HG03575 (cell line): ENCODE data around the gene BMAL1.

Source experiments
- ATAC-seq: cut with Tn5 transposase; IDR thresholded peaks from one replicate; pipeline ENCODE4 v1.9.1; 2021; ENCODE audit not compliant: unreplicated experiment, insufficient number of reproducible peaks, low FRiP score; ENCODE audit errors: extremely low read depth

The BMAL1 gene

DNA sequence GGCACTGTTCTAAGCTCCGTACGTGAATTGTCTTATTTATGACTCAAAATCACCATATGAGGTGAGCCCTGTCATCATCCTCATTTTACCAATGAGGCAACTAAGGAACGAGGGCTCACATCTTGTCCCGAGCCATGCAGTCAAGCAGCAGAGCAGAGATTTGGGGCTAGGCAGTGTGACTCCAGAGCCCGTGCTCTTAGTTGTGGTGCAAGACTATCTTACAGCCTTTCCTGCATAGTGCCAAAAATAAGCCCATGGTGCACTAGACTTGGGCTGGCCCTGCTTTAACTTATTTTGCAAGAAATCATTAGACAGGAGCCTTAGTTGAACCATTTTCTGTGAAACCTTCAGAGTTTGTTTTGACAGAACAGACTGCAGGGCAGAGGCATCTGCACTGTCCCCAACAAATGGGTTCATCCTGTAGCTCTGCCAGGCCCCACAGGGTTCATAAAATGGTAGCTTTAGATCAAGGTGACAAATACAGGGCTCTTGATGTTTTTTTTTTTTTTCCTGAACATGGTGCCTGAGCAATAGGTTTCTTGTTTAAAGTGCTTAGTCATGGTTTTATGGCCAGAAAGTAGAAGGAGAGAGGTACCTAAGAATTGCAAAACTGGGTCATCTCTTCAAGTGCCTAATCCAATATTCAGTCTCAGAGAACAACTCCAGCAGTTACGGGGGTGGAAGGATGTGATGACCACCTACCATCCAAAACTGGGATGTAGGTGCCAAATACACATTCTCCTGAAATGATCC is 56.6 kb downstream of the BMAL1 start:
- no peak for ATAC-seq

DNA sequence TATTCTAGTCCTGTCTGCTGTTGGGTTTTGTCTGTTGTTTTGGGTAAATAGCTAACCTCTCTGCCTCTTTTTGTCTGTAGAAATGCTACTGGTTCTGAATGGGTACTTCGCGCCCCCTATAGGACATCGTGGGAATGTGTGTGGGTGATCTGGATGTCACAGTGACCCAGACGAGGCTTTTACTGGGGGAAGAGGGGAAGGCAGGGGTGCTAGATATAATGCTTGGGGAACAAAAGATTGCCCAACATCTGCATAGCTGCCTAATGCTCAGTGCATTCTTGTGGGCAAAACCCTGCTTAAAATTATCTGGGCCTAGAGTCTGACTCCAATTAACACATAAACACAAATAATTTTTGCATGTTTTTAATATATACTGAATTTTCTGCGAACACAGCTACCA is 57.7 kb downstream of the BMAL1 start:
- no peak for ATAC-seq

DNA sequence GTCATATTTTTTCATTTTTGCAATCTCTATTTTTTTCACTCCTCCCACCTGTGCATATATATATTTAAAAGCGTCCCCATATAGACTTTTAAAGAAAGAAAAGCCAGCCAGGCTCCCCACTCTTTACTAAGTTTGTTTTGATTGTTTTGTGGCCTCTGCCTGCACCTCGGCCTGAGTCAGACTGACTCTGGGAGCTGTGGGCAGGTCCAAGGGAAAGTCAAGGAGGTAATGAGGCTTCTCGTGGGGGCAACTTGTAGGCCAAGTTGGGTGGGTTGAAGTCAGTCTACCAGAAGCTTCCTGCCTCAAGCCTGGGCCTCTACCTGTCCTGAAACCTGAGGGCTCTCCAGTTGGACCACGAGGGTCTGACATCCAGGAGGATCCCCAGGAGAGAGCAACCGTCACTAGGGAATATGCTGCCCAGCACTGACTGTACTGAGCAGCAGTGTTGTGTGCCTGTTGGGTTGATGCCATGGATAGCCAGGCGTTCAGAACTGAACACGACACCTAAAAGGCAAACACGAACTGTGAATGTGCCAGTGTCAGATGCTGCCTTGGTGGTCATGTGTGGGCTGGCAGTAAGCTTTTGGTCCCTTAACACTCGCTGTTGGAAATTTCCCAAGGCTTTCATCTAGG is 58.8 kb downstream of the BMAL1 start:
- no peak for ATAC-seq

- ATAC-seq: no peak
These were observed 60.4 kb downstream of the BMAL1 start for GRCh38 chr11:13338019-13338426.

- no peak for ATAC-seq
These were observed 61.0 kb downstream of the BMAL1 start for GRCh38 chr11:13338427-13339069.

- ATAC-seq: no peak
These were observed 61.9 kb downstream of the BMAL1 start for GRCh38 chr11:13339195-13340153.

- no peak for ATAC-seq
These were observed 63.4 kb downstream of the BMAL1 start for GRCh38 chr11:13341026-13341425.

- peak; percentile 35 for ATAC-seq
These were observed 65.5 kb downstream of the BMAL1 start for GRCh38 chr11:13343067-13343466.

- no peak for ATAC-seq
These were observed 66.5 kb downstream of the BMAL1 start for GRCh38 chr11:13343931-13344717.

DNA sequence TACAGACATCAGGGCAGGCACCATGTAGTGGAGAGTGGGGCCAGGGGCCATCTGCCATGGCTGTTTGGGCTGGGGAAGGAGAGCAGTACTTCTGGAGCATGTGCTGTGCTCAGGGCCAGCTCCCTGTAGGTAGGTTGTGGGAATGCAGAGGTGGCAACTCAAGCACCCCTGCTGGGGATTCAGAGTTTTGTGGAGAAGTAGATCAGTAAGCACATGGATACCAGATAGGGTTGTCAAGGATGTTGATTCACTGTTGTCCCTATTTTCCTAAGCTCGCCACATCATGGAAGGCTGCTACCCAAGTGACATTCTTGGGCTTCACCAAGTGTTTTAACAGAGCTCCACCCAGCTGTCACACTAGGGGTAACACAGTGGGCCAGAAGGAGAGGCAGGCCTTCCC is 67.2 kb downstream of the BMAL1 start:
- ATAC-seq: no peak

DNA sequence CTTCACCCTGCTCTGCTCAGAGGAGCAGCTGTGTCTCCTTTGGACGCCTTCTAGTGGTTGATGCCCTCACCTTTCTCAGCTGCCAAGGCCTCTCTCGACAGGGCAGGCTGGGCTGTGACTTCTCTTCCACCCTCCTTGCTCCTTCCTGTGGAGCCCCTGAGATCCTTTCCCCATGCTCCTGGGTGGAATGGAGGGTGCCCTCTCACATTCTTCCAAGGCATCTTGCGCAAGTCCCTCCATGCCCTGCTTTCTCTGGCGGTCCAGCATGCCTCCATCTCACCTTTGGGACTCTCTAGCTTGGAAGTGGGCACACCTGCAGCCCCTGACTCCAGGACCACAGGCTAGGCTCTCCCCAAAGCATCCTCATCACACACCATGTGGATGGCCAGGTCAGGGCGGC is 68.9 kb downstream of the BMAL1 start:
- ATAC-seq: no peak

DNA sequence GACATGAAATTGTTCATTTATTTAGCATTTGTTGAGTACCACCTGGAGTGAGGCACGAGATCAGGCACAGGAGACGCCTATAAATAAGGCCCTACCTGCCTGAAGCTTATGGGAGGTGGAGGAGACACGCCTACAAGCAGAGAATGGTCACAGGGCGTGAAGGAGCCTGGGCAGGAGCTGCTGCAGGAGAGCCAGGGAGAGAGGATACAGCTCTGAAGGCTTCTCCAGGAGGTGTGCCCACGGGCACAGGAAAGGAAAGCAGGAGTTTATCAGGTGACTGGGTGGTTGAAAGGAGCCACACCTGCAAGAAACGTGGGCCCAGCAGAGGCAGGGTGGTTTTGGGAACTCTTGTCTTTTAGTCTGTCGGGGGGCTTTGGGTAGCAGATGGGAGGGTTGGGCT is 70.3 kb downstream of the BMAL1 start:
- no peak for ATAC-seq

- ATAC-seq: no peak
These were observed 70.7 kb downstream of the BMAL1 start for GRCh38 chr11:13348305-13348704.

GRCh38 chr11:13349046-13349445 is 71.5 kb downstream of the BMAL1 start:
- ATAC-seq: no peak

DNA sequence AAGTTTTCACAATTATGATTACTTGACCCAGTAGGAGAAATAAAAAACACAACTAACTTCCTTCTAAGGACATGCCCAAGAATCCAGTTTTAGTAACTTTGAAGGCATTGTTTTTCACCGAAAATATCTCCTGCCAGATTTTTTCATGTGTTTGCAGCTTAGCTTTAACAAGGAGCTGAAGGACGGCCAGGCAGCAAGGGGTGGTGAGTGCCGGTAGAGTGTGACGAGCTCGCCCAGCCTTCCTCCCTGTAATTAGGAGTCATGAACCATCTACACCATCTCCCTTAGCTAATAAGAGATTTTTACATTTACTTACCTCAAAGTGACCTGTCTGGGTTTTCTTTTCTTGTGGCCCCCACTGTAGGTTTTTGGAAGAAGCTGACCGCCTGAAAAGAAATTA is 72.0 kb downstream of the BMAL1 start:
- no peak for ATAC-seq

- ATAC-seq: no peak
These were observed 75.1 kb downstream of the BMAL1 start for GRCh38 chr11:13352711-13353110.

DNA sequence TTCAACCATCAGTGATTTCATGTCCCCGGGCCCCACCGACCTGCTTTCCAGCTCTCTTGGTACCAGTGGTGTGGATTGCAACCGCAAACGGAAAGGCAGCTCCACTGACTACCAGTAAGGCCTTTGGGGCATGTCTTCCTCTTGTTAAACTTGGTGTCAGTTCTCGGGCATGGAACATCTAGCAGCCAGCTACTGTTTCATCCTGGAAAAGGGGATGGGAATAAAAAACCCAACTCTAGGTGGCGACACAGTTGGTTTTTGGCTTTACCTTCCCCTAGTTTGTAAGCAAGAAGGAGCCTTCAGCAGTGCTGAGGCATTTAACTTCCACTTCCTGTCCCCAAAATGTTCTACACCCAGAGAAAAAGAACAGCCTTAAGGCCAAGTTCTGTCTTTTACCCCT is 76.7 kb downstream of the BMAL1 start:
- ATAC-seq: no peak

DNA sequence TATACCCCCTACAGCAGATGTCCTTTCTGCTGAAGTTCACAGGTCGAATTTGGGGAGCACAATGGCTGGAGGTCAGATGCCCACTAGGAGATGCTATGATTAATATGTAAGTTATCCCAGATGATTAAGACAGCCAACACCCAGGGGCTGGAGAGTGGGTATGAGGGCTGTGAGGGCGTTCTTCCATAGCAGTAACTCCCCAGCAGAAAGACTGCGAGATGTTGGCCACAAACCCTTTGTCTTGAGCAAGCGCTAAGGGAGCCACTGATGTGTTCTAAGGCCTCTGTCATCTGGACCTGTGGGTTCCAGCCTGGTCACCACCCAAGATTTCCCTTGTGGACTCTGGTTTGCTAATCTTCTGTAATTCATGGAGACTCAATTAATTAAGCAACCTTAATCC is 77.6 kb downstream of the BMAL1 start:
- ATAC-seq: no peak

DNA sequence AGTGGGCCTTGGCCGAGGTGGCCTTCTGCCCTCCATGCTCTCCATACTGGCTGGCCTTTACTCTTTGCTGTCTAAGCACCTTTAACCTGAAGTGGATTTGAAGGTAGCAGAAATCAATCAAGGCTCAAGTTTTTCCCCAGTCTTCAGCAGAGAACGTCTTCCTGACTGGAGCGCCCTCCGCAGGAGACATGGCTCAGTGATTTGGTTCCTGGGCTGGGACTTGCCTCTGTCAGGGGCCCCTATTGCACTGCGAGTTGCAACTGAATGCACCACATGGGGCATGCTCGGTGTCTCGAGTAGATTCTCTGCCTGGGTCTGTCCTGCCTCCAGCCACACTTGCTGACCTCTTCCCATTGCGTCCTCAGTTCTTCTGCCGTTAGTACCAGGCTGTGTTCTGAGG is 79.6 kb downstream of the BMAL1 start:
- ATAC-seq: no peak
